ENCODE data around the gene SNX19. TPM values are rescaled to one million over a fixed set of nuclear protein-coding genes. Genes with fewer than 3 reads are reported as not detected.

SNX19 gene
- total and polyA plus RNA-seq, 8 donors = 11.7 to 37.2 (median 22.4) TPM

GRCh38 chr11:130830566-130830965 lies 85.7 kb downstream of the SNX19 start:
- no peak for TF ChIP-seq CTCF (IDR thresholded peaks at IDR 0.05)
- no peak for DNase-seq
- Histone ChIP-seq H3K4me1 (no peaks in the 10 kb centered on the region), H3K4me3 (no peak overlapping the region), H3K27me3 (no peaks in the 10 kb centered on the region), H3K9me3 (no peaks in the 10 kb centered on the region), H3K36me3 (no peaks in the 10 kb centered on the region), H3K27ac (no peak overlapping the region)
- 63 to 73% methylated on average over 6 of the region's 6 CpGs for WGBS, 2 donors
- no peak for ATAC-seq
- intact Hi-C loops (cut with DNase I) = no loop called here
- no peak for FAIRE-seq

- H3K27ac ChIP-seq = no peak overlapping the region
- intact Hi-C loops (cut with DNase I) = no loop called here
- no peak for FAIRE-seq
- no peaks in the 10 kb centered on the region for H3K36me3 ChIP-seq
- no peaks in the 10 kb centered on the region for H3K27me3 ChIP-seq
- no peak overlapping the region for H3K4me3 ChIP-seq
- no peak for DNase-seq
- no peaks in the 10 kb centered on the region for H3K9me3 ChIP-seq
- ATAC-seq = peak in 2 of 4 donors; percentile 39 to 53
- WGBS, 2 donors = 82 to 83% methylated on average over 6 of the region's 6 CpGs
- no peaks in the 10 kb centered on the region for H3K4me1 ChIP-seq
- no peak for TF ChIP-seq CTCF (IDR thresholded peaks at IDR 0.05)
Measured at GRCh38 chr11:130829920-130830511, 86.3 kb downstream of the SNX19 start.

- Histone ChIP-seq H3K9me3 (no peaks in the 10 kb centered on the region), H3K4me1 (no peaks in the 10 kb centered on the region), H3K36me3 (no peaks in the 10 kb centered on the region), H3K27ac (no peak overlapping the region), H3K4me3 (no peak overlapping the region), H3K27me3 (no peaks in the 10 kb centered on the region)
- intact Hi-C loops (cut with DNase I) = no loop called here
- WGBS, 2 donors = 81 to 88% methylated on average over 7 of the region's 7 CpGs
- no peak for ATAC-seq
- DNase-seq = no peak
- no peak for TF ChIP-seq CTCF (IDR thresholded peaks at IDR 0.05)
- FAIRE-seq = no peak
Measured at GRCh38 chr11:130828741-130829140, 87.5 kb downstream of the SNX19 start.

- intact Hi-C loops (cut with DNase I) = no loop called here
- FAIRE-seq (no peak), ATAC-seq (peak; percentile 68 to 90 (median 85)), DNase-seq (peak in 4 of 6 donors; percentile 35 to 59 (median 46))
- peak in 1 of 4 donors; percentile 13 for TF ChIP-seq CTCF (IDR thresholded peaks at IDR 0.05)
- no peaks in the 10 kb centered on the region for H3K9me3 ChIP-seq
- H3K4me3 ChIP-seq = no peak overlapping the region
- H3K27ac ChIP-seq = no peak overlapping the region
- 45 to 52% methylated on average over 13 of the region's 13 CpGs for WGBS, 2 donors
- no peaks in the 10 kb centered on the region for H3K36me3 ChIP-seq
- H3K27me3 ChIP-seq = no peaks in the 10 kb centered on the region
- H3K4me1 ChIP-seq = no peaks in the 10 kb centered on the region
Measured at GRCh38 chr11:130827451-130828377, 88.6 kb downstream of the SNX19 start.

- 79 to 85% methylated on average over 9 of the region's 9 CpGs for WGBS, 2 donors
- Histone ChIP-seq H3K36me3 (no peaks in the 10 kb centered on the region), H3K27me3 (no peaks in the 10 kb centered on the region), H3K4me3 (no peak overlapping the region), H3K27ac (no peak overlapping the region), H3K4me1 (no peaks in the 10 kb centered on the region), H3K9me3 (no peaks in the 10 kb centered on the region)
- DNase-seq (no peak), ATAC-seq (no peak), FAIRE-seq (no peak)
- intact Hi-C loops (cut with DNase I) = no loop called here
- no peak for TF ChIP-seq CTCF (IDR thresholded peaks at IDR 0.05)
Measured at GRCh38 chr11:130826572-130826971, 89.7 kb downstream of the SNX19 start.

All from pancreas (tissue), 10 donors.